Keratinocyte (primary cell): Measurements from ENCODE around the gene HTR1E. TPM values are rescaled to one million over a fixed set of nuclear protein-coding genes. Genes with fewer than 3 reads are reported as not detected.

ENCODE experiments used
- DNase-seq: peaks from one replicate; pipeline ENCODE4 v3.0.0-alpha.2; 2011; ENCODE audit warnings: low read depth, missing footprints, low spot score
- FAIRE-seq: peaks from 2 replicates; lab custom pipeline; 2011; peaks lifted over from hg19 to GRCh38; lab: Jason Lieb, UNC
- H2AFZ ChIP-seq: 2 replicates; pipeline ENCODE4 v1.6.0; 2012; ENCODE audit warnings: low read length, control low read depth, inconsistent platforms; ENCODE audit not compliant: control insufficient read depth
- H3K27ac ChIP-seq: 2 replicates; pipeline ENCODE4 v1.5.1; 2011; ENCODE audit warnings: low read length; ENCODE audit not compliant: control insufficient read depth, insufficient read depth
- H3K27me3 ChIP-seq: 3 replicates; pipeline ENCODE4 v1.6.0; 2011; ENCODE audit warnings: low read length; ENCODE audit not compliant: control insufficient read depth, insufficient read depth; ENCODE audit errors: extremely low read depth
- H3K36me3 ChIP-seq, 2 experiments: 2 replicates in 1 of 2; 3 replicates in 1 of 2; pipeline ENCODE4 v1.5.1; 2011; ENCODE audit warnings: low read length in 2 of 2, mild to moderate bottlenecking in 1 of 2; ENCODE audit not compliant: control insufficient read depth in 2 of 2, insufficient read depth in 2 of 2; ENCODE audit errors: extremely low read depth in 1 of 2
- H3K4me1 ChIP-seq: 3 replicates; pipeline ENCODE4 v1.5.1; 2011; ENCODE audit warnings: low read length; ENCODE audit not compliant: control insufficient read depth, insufficient read depth; ENCODE audit errors: extremely low read depth
- H3K4me2 ChIP-seq: 3 replicates; pipeline ENCODE4 v1.6.0; 2011; ENCODE audit warnings: low read depth, low read length; ENCODE audit not compliant: control insufficient read depth, insufficient read depth; ENCODE audit errors: extremely low read depth
- H3K4me3 ChIP-seq, 3 experiments: fragments of 200-600 bp in 1 of 3; sonication (generic) in 1 of 3; 2 replicates in 2 of 3; 3 replicates in 1 of 3; pipeline ENCODE4 v1.5.1; 2011 to 2016; ENCODE audit warnings: low read length in 3 of 3, mild to moderate bottlenecking in 3 of 3, control low read depth in 2 of 3, inconsistent platforms in 1 of 3, low read depth in 1 of 3, mixed read lengths in 1 of 3, mixed run types in 1 of 3, moderate library complexity in 1 of 3; ENCODE audit not compliant: control insufficient read depth in 2 of 3, insufficient read depth in 2 of 3; ENCODE audit errors: extremely low read depth in 1 of 3
- H3K79me2 ChIP-seq: 2 replicates; pipeline ENCODE4 v1.6.0; 2012; ENCODE audit warnings: low read length; ENCODE audit not compliant: control insufficient read depth, insufficient read depth
- H3K9ac ChIP-seq: 3 replicates; pipeline ENCODE4 v1.6.0; 2011; ENCODE audit warnings: low read length; ENCODE audit not compliant: control insufficient read depth, insufficient read depth; ENCODE audit errors: extremely low read depth
- H3K9me1 ChIP-seq: 3 replicates; pipeline ENCODE4 v1.6.0; 2011; ENCODE audit warnings: low read length; ENCODE audit not compliant: control insufficient read depth, insufficient read depth; ENCODE audit errors: extremely low read depth
- H3K9me3 ChIP-seq: 2 replicates; pipeline ENCODE4 v1.5.1; 2012; ENCODE audit warnings: low read depth, low read length; ENCODE audit not compliant: control insufficient read depth
- H4K20me1 ChIP-seq: 3 replicates; pipeline ENCODE4 v1.6.0; 2011; ENCODE audit warnings: low read length; ENCODE audit not compliant: control insufficient read depth, insufficient read depth; ENCODE audit errors: extremely low read depth
- CTCF ChIP-seq, 3 experiments: IDR thresholded peaks in 1 of 3; conservative IDR thresholded peaks in 1 of 3; optimal IDR thresholded peaks in 1 of 3; 2 replicates in 2 of 3; 3 replicates in 1 of 3; pipeline versions ENCODE3 to v1.5.1; 2011; ENCODE audit warnings: low read length in 3 of 3, mild to moderate bottlenecking in 3 of 3, moderate library complexity in 2 of 3, control low read depth in 1 of 3, inconsistent platforms in 1 of 3; ENCODE audit not compliant: insufficient read depth in 2 of 3; ENCODE audit errors: extremely low read depth in 1 of 3
- EZH2 ChIP-seq: IDR thresholded peaks from one replicate; pipeline ENCODE4 v1.6.1; 2012; ENCODE audit warnings: inconsistent platforms, mild to moderate bottlenecking, low read length, moderate library complexity
- dilution Hi-C: fragments of 300-500 bp; cut with MboI; formaldehyde crosslinking; loops from one replicate; pipeline ENCODE4 v1.7.0; 2020; ENCODE audit warnings: low sequenced_read_pairs; ENCODE audit not compliant: extremely low pct_ligation_motif_present
- polyA plus RNA-seq, 5 experiments: library from polyadenylated mRNA; depleted of rRNA in 3 of 5; stranded (reverse) in 3 of 5; stranded (forward) in 1 of 5; unstranded in 1 of 5; fragments of >200 nt; gene quantifications; 1 replicate in 1 of 5; 2 replicates in 3 of 5; 3 replicates in 1 of 5; pipeline versions ENCODE4 v1.2.1 to v1.2.3, GENCODE V29; 2011 to 2012; ENCODE audit warnings: missing spikeins in 2 of 5, low read depth in 1 of 5, low replicate concordance in 1 of 5

HTR1E gene
- polyA plus RNA-seq, 1 donor (not counting 4 experiments of a cell fraction or from before 2014, with no cell fraction given), result not detected

- Histone ChIP-seq H3K9me3 (no peaks in the 10 kb centered on the region), H2AFZ (no peak overlapping the region), H3K4me1 (no peaks in the 10 kb centered on the region), H3K9ac (no peak overlapping the region), H3K36me3 (no peaks in the 10 kb centered on the region), H3K27ac (no peak overlapping the region), H3K79me2 (no peaks in the 10 kb centered on the region), H3K4me3 (no peak overlapping the region), H3K9me1 (no peaks in the 10 kb centered on the region), H4K20me1 (no peaks in the 10 kb centered on the region), H3K27me3 (peaks cover 2% of the 10 kb centered on the region), H3K4me2 (no peak overlapping the region)
- DNase-seq (no peak), FAIRE-seq (no peak)
- dilution Hi-C loops, result no loop called here
- no peak for TF ChIP-seq CTCF (optimal IDR thresholded peaks at IDR 0.05 in 1 of 3, IDR thresholded peaks at IDR 0.05 in 1 of 3, conservative IDR thresholded peaks at IDR 0.05 in 1 of 3; ENCODE audit: extremely low read depth in 1 of 3, insufficient read depth in 2 of 3, low read length in 3 of 3)
- no peak for TF ChIP-seq EZH2
Observed at GRCh38 chr6:86942769-86943516, 5.6 kb downstream of the HTR1E start.

- H3K4me3 ChIP-seq, result no peak overlapping the region
- dilution Hi-C loops, result no loop called here
- H3K27me3 ChIP-seq, result no peaks in the 10 kb centered on the region
- no peaks in the 10 kb centered on the region for H3K4me1 ChIP-seq
- TF ChIP-seq CTCF (optimal IDR thresholded peaks at IDR 0.05 in 1 of 3, IDR thresholded peaks at IDR 0.05 in 1 of 3, conservative IDR thresholded peaks at IDR 0.05 in 1 of 3; ENCODE audit: extremely low read depth in 1 of 3, insufficient read depth in 2 of 3, low read length in 3 of 3), result no peak
- TF ChIP-seq EZH2, result no peak
- no peak overlapping the region for H3K4me2 ChIP-seq
- H4K20me1 ChIP-seq, result no peaks in the 10 kb centered on the region
- no peaks in the 10 kb centered on the region for H3K9me3 ChIP-seq
- no peak overlapping the region for H2AFZ ChIP-seq
- no peak overlapping the region for H3K9ac ChIP-seq
- no peak for DNase-seq
- H3K9me1 ChIP-seq, result no peaks in the 10 kb centered on the region
- no peaks in the 10 kb centered on the region for H3K79me2 ChIP-seq
- H3K36me3 ChIP-seq, result no peaks in the 10 kb centered on the region
- no peak overlapping the region for H3K27ac ChIP-seq
- no peak for FAIRE-seq
Observed at GRCh38 chr6:86943819-86944407, 6.6 kb downstream of the HTR1E start.
